WI38 (cell line): ENCODE measurements around the gene INSRR.

ENCODE experiments used
- H3K4me3 ChIP-seq: 2 replicates; pipeline ENCODE4 v1.5.1; 2011; ENCODE audit warnings: low read depth, mild to moderate bottlenecking, control low read depth, low read length
- TF ChIP-seq, protein P1 (sequence below): IDR thresholded peaks from 2 replicates; pipeline ENCODE4 v1.5.1; 2012; ENCODE audit warnings: low read depth, mild to moderate bottlenecking, control low read depth, low read length

The INSRR gene

DNA sequence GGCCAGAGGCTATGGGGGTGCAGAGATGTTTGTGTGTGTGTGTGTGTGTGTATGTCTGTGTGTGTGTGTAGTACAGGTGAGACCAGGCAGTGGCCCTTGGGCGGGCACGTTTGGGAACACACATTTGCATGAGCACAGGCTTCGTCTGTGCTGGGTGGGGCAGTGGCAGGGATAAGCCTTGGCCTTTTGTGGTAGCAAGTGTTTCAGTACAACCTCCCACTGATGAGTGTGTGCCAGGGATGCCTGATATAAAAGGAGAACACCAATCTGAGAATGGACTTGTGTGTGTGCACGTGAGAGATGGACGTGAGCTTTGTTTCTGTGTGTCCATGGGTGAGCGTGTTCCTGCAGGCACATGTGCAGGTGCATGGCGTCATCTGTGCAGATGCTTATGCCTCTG, 4.7 kb upstream of the INSRR start:
- no peak overlapping the region for H3K4me3 ChIP-seq

DNA sequence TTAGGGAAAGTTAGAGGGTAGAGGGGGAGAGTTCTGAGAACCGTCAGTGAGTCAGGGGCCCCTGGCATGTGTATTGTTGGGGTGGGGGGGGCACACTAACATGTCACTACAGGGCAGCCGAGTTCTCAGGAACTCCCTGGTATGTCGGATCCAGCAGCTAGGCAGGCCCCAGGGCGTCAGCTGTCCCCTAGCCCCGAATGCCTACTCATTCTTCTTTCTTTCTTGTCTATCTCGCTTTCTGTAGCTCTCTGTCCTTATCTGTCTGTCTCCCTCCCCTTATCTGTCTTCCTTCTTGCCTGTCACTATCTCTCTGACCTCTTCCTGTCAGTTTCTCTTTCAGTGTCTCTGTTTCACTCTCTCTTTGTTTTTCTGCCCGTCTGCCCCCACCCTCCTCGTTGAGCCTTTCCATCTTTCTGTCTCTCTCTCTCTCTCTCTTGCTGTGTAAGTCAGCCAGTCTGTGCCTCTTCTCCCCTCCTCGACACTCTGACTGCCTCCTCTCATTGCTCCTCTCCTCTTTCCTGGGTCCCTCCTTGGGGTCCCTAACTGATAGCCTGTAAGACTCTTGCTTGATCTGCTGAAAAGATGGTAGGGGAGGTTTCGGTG, 4.2 kb upstream of the INSRR start:
- TF ChIP-seq, protein P1, sequence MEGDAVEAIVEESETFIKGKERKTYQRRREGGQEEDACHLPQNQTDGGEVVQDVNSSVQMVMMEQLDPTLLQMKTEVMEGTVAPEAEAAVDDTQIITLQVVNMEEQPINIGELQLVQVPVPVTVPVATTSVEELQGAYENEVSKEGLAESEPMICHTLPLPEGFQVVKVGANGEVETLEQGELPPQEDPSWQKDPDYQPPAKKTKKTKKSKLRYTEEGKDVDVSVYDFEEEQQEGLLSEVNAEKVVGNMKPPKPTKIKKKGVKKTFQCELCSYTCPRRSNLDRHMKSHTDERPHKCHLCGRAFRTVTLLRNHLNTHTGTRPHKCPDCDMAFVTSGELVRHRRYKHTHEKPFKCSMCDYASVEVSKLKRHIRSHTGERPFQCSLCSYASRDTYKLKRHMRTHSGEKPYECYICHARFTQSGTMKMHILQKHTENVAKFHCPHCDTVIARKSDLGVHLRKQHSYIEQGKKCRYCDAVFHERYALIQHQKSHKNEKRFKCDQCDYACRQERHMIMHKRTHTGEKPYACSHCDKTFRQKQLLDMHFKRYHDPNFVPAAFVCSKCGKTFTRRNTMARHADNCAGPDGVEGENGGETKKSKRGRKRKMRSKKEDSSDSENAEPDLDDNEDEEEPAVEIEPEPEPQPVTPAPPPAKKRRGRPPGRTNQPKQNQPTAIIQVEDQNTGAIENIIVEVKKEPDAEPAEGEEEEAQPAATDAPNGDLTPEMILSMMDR = no peak
- no peak overlapping the region for H3K4me3 ChIP-seq

More for the DNA sequence above, 4.7 kb upstream of the INSRR start:
- TF ChIP-seq, protein P1 = no peak

DNA sequence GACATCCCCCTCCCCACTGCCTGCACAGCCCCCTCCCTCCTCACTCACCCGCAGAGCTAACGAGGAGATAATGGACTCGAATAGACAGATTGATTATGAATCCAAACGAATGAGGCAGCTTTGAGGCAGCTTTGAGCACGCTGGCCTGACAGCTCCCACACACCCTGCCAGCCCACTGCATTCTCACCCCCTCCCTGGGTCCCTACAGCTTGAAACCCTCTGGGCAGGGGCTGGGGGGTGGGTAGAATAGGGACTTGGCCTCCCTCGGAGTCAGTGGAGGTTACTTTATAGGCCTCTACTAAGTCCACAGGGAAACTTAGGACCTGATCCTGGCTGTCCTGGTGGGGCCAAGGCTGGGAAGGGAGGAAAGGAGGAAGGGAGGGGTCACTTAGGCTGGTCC, 3.7 kb upstream of the INSRR start:
- no peak overlapping the region for H3K4me3 ChIP-seq
- TF ChIP-seq, protein P1 = no peak

DNA sequence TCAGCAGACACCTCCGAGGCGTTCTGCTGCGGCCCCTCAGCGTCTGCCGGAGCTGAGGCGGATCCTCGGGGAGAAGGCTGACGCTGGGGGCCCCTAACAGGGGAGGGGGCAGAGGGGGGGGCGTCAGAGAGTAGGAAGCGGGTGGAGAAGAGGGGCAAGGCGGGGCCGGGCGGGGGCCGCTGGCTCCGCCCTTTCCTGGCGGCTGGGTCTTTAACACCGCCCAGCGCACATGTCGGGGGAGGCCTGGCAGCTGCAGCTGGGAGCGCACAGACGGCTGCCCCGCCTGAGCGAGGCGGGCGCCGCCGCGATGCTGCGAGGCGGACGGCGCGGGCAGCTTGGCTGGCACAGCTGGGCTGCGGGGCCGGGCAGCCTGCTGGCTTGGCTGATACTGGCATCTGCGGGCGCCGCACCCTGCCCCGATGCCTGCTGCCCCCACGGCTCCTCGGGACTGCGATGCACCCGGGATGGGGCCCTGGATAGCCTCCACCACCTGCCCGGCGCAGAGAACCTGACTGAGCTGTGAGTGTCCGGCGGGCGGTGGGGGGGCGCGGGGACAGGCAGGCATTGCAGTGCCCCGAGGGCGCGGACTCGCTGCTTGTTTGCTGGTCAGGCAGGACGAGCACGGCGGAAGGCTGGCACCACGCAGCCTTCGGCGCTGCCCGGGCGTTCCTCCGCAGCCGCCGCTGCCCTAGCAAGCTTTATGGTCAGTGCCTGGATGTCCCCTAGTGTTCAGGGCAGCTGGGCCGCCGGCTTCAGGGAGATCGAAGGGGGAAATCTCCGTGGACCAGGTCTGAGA, 1.9 kb upstream of the INSRR start, which contains the start of gene NTRK1:
TSS of gene NTRK1 (plus strand) at position 238 of the 796 bp plus-strand sequence. CDS start at position 308, 70 bp downstream.
- peak within 1 kb of the TSS; percentile 43 for H3K4me3 ChIP-seq
- TF ChIP-seq, protein P1 = no peak

DNA sequence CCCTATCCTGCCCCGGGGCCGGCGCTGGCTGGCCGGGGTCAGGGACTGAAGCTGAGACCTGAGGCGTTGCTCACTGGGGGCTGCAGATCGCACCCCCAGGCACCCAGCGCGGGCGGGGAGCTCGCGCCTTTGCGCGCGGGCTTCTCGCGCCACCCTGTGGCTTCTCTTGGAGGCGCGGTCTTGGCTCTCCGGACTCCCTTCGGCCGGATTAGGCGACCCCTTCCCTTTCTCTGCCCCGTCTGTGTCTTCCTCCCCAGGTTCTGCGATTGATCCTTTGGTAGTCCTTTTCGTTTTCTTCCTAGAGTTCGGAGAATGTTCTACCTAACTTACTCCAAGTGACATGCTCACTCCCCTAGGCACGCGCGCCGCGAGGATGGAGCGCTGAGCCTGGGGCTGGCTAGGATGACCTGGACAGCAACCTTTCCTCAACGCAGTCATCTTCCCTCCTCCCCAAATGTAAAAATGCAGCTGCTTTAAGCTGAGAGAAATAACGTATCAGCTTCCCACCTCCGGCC, 1.3 kb upstream of the INSRR start:
- TF ChIP-seq, protein P1 = peak; percentile 79
- peak overlapping the region; percentile 43 for H3K4me3 ChIP-seq

DNA sequence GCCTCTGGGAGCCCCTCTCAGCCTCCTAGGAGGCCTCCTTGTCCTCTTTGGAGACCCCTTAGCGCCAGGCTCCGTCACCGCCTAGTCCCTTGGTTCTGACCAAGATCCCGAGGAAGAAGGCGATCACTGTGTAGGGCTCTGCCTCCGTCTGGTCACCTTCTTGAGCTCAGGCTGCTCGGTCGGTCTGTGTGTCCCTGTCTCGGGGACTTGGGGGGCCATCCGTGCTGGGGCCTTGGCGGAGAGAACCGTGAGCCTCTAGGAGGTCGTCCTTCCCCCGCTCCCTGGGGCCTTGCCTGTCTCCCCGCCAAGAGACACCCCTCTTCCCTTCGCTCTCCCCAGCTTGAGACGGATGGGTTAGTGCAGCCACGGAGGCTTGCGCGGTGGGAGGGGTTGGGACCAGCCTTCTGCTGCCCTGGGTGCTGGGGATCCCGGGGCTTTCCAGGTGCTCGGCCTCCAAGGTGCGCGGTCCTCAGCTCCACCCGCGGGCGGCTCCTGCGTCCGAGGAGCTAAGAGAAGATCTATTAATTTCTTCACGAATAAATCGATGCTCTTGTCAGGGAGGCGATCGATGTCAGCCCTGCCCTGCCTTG, 701 bp upstream of the INSRR start:
- TF ChIP-seq, protein P1 = no peak
- H3K4me3 ChIP-seq = peak overlapping the region; percentile 43

DNA sequence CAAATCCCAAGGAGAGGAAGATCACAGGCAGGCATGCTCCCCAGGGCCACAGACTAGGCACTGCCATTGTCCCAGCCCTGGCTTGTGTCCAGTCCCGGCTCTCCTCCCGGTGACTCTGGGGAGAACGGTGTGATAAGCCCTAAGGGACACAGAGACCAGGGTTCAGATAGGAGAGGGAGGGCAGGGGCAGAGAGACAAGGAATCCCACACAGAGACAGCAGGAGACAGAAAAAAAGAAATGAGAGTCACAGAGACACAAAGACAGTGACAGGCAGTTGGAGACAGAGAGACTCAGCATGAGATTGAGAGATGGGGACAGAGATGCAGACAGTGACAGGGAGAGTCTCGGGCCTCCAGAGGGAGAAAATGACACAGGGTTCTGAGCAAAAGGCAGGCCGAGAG, 361 bp downstream of the INSRR start:
- TF ChIP-seq, protein P1 = no peak
- H3K4me3 ChIP-seq = no peak overlapping the region
